Measurements from ENCODE around the gene MGP.

Gene MGP
- long read RNA-seq, donor 1, transcript MGP-203 (4 exons, 1,405 nt), result major isoform, 29 of 35 reads
- long read RNA-seq, donor 1, partial matches to known transcripts, result 6 of 35 reads
- long read RNA-seq, donor 1, other reads (novel, unspliced or antisense), result 0 of 35 reads
- long read RNA-seq, donor 2, transcript MGP-203 (4 exons, 1,405 nt), result major isoform, 26 of 32 reads
- long read RNA-seq, donor 2, partial matches to known transcripts, result 6 of 32 reads
- long read RNA-seq, donor 2, other reads (novel, unspliced or antisense), result 0 of 32 reads
- long read RNA-seq, donor 3, transcript MGP-203 (4 exons, 1,405 nt), result major isoform, 19 of 19 reads
- long read RNA-seq, donor 3, partial matches to known transcripts, result 0 of 19 reads
- long read RNA-seq, donor 3, other reads (novel, unspliced or antisense), result 0 of 19 reads
- long read RNA-seq, donor 4, transcript MGP-203 (4 exons, 1,405 nt), result major isoform, 41 of 47 reads
- long read RNA-seq, donor 4, partial matches to known transcripts, result 6 of 47 reads
- long read RNA-seq, donor 4, other reads (novel, unspliced or antisense), result 0 of 47 reads
- long read RNA-seq, donor 5, transcript MGP-203 (4 exons, 1,405 nt), result major isoform, 14 of 14 reads
- long read RNA-seq, donor 5, partial matches to known transcripts, result 0 of 14 reads
- long read RNA-seq, donor 5, other reads (novel, unspliced or antisense), result 0 of 14 reads
- long read RNA-seq, donor 6, transcript MGP-203 (4 exons, 1,405 nt), result major isoform, 28 of 28 reads
- long read RNA-seq, donor 6, partial matches to known transcripts, result 0 of 28 reads
- long read RNA-seq, donor 6, other reads (novel, unspliced or antisense), result 0 of 28 reads
- long read RNA-seq, donor 7, transcript MGP-203 (4 exons, 1,405 nt), result major isoform, 28 of 36 reads
- long read RNA-seq, donor 7, partial matches to known transcripts, result 8 of 36 reads
- long read RNA-seq, donor 7, other reads (novel, unspliced or antisense), result 0 of 36 reads
- long read RNA-seq, donor 8, transcript MGP-203 (4 exons, 1,405 nt), result major isoform, 34 of 39 reads
- long read RNA-seq, donor 8, partial matches to known transcripts, result 5 of 39 reads
- long read RNA-seq, donor 8, other reads (novel, unspliced or antisense), result 0 of 39 reads

GRCh38 chr12:14885718-14886221 is at the start of gene MGP:
Gene MGP (minus strand): TSS chr12:14885854. CDS start chr12:14885791, 63 bp downstream.
- DNase-seq, result no peak

- peak; percentile 31 for DNase-seq
Measured at GRCh38 chr12:14935031-14935430, 49.4 kb upstream of the MGP start.

- DNase-seq, result no peak
Measured at GRCh38 chr12:14934511-14934910, 48.9 kb upstream of the MGP start.

- DNase-seq, result no peak
Measured at GRCh38 chr12:14931791-14932560, 46.3 kb upstream of the MGP start.

GRCh38 chr12:14931359-14931758 is 45.7 kb upstream of the MGP start:
- no peak for DNase-seq

- no peak for DNase-seq
Measured at GRCh38 chr12:14930299-14930698, 44.6 kb upstream of the MGP start.

GRCh38 chr12:14928931-14929330 is 43.3 kb upstream of the MGP start:
- DNase-seq, result peak; percentile 52

- no peak for DNase-seq
Measured at GRCh38 chr12:14927267-14927666, 41.6 kb upstream of the MGP start.

- DNase-seq, result no peak
Measured at GRCh38 chr12:14924541-14924940, 38.9 kb upstream of the MGP start.

GRCh38 chr12:14923944-14924343 is 38.3 kb upstream of the MGP start:
- DNase-seq, result no peak

- DNase-seq, result no peak
Measured at GRCh38 chr12:14921218-14921617, 35.6 kb upstream of the MGP start.

- no peak for DNase-seq
Measured at GRCh38 chr12:14920475-14921126, 34.9 kb upstream of the MGP start.

- DNase-seq, result no peak
Measured at GRCh38 chr12:14919455-14919854, 33.8 kb upstream of the MGP start.

- DNase-seq, result no peak
Measured at GRCh38 chr12:14915736-14916135, 30.1 kb upstream of the MGP start.

- no peak for DNase-seq
Measured at GRCh38 chr12:14913381-14913781, 27.7 kb upstream of the MGP start.

- DNase-seq, result no peak
Measured at GRCh38 chr12:14911131-14911530, 25.5 kb upstream of the MGP start.

- no peak for DNase-seq
Measured at GRCh38 chr12:14910090-14910915, 24.6 kb upstream of the MGP start.

- DNase-seq, result no peak
Measured at GRCh38 chr12:14907953-14908352, 22.3 kb upstream of the MGP start.

- DNase-seq, result no peak
Measured at GRCh38 chr12:14906114-14906513, 20.5 kb upstream of the MGP start.

- DNase-seq, result no peak
Measured at GRCh38 chr12:14905269-14906004, 19.8 kb upstream of the MGP start.

Measured in right kidney (tissue), 9 donors.